ENCODE data around the gene CCDC178.

GRCh38 chr18:33316146-33316587 lies 124.4 kb downstream of the CCDC178 start:
- TF ChIP-seq GATA2 (IDR thresholded peaks at IDR 0.05; ENCODE audit: low read depth, low read length) (no peak), GATA3 (IDR thresholded peaks at IDR 0.05; ENCODE audit: low read depth, low read length) (no peak)

All from SH-SY5Y (cell line).